HG02623 (cell line): ENCODE data around the gene MNDA.

Experiments
- ATAC-seq: cut with Tn5 transposase; IDR thresholded peaks from one replicate; pipeline ENCODE4 v1.9.1; 2021; ENCODE audit warnings: moderate library complexity; ENCODE audit not compliant: unreplicated experiment

MNDA gene

DNA sequence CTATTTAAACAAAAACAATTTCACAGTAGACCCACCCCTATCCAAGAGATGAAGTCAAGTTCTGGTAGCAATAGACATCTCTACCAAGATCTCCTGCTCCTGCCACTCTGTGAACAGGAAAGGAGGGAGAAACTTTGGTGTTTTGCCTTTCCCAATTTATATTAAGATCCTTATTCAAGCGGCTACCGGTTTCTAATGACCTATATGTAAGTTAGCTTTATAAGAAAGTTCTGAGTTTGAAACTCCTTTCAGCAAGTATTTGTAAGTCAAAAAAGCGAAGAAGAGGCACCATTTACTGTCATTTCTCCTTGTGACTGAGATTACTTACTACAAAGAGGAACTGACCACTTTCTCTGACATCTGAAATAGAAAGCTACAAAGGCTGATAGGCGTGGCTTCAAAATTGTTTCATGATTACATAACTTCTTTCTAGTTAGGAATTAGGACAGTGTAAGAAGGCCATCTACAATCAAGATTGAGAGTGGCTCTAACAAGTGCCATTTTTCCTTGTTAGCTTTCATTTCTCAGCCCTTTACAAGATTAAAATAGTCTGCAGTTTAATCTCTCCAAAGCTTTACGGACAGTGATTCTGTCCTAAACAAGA lies at the start of gene MNDA:
Gene MNDA, plus strand, starts transcription at position 448 of the 604 bp plus-strand sequence. CDS start 10,803 bp downstream, outside the sequence.
- ATAC-seq = peak; percentile 89

DNA sequence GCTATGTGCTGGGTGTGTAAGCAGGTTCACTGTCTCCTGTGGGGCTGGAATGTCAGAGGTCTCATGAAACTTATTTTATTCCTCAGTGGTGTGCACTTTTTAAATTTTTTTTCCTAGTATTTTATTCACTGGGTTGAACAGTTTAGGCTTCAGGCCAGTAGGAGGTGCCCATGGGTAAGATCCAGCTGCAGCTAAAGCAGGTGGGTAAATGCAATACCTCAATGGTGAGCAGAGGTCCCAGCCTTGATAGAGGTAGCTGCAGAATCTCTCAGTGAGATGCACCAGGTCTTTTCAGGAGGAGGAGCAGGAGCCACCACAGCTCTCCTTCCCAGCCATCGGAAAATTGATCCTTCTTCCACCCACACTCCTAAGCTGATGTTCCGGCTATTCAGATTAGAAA lies 37.5 kb upstream of the MNDA start:
- no peak for ATAC-seq

DNA sequence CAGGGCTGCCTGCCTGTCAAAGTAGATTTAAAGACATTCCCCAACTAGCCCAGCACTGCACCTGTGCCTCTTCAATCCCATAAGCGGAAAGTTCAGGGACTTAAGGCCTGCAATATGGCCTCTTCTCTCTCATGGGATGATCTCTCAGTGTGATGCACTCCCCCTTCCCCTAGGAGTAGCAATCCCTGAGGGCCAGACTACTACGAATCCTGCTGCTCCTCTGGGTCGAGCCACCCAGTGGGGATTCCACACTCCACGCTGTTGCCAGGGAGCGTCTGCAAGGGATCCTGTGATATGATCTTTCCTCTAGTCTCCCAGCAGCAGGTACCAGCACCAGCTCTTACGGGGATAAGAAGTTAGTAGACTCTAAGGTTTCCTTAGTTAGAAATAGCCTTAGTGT lies 36.9 kb upstream of the MNDA start:
- ATAC-seq = no peak

DNA sequence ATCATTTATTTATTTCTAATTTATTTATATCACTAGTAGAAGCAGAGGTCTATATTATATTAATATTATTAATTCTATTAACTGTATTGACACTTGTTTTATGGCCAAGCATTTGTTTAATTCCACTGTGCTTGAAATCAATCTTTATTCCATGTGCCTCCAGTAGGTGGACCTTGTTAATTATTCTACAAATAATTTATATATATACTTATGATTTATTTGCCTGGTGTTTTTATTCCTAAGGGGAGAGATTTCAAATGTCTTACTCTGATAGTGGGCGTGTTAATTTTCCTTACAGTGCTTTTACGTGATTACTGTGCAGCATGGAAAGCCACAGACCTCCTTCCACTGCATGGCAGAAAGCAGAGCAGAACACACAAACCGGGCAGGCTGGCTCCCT lies 32.6 kb upstream of the MNDA start:
- no peak for ATAC-seq

DNA sequence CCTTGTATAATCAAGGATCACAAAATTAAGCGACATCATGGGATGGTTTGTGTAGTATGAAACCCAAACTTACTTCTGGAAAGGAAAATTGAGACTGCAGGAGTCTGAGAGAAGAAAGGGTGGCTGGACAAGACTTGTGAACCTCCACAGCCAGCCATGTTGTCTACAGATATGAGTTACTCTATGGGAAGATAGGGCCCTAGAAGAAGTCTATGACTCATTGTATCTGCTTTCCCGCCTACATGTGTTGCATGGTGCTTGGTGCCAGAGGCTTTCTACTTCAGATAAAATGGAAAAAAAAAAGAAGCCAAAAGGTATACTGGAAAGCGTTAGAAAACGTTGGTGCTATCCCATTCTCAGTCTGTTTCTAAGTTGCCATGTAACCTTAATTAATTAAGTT lies 31.5 kb upstream of the MNDA start:
- ATAC-seq = no peak

DNA sequence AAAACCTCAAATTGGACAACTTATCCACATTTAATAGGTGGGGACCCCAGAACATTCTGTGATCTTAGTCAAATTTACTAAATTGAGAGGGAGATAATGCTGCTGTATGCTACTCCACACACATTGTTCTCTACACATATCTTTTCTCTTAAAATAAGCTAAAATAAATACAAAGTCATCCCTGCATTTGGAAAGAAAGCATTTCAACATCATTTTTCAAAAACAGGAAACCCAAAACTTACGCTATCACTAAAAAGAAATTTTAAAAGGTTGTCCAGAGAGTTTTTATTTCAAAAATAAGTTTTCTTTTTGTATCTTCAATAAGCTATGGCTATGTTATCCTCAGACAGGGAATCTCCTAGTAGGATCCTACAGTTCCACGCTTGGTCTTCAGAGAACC lies 30.6 kb upstream of the MNDA start:
- ATAC-seq = no peak

DNA sequence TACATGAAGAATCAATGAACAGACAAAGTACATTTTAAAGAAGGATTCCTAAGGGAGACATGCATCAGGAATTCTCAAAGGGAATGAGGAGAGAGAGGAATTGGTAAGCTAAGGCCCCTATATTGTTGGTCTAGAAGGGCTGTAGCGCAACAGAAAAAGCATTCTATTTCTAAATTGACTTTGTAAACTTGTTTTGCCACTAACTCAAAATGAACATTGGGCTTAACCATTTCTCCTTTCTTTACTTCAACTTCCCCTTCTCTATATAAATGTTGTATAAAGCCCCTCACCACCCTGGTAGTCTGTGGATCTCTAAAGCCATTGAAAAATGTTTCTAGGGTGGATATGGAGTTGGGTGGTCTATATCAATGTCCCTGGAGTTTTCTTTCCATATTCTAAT lies 29.8 kb upstream of the MNDA start:
- ATAC-seq = no peak

DNA sequence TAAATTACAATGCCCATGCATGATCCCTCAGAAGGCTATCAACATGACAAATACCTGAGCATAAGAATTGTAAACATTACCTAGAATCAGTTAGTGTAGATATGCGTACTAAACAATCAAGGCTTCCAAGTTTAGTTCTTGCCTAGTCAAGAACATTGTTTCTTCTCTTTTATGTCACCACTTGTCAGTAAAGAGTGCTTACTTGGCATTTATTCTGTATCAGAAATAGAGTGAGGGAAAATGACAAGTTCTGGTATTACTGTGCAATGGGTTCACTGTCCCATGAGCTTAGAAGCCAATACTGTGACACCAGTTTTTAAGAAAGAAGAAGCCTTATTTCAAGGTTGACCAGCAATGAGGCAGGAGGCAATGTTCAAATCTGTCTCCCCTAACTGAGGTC lies 27.5 kb upstream of the MNDA start:
- no peak for ATAC-seq

DNA sequence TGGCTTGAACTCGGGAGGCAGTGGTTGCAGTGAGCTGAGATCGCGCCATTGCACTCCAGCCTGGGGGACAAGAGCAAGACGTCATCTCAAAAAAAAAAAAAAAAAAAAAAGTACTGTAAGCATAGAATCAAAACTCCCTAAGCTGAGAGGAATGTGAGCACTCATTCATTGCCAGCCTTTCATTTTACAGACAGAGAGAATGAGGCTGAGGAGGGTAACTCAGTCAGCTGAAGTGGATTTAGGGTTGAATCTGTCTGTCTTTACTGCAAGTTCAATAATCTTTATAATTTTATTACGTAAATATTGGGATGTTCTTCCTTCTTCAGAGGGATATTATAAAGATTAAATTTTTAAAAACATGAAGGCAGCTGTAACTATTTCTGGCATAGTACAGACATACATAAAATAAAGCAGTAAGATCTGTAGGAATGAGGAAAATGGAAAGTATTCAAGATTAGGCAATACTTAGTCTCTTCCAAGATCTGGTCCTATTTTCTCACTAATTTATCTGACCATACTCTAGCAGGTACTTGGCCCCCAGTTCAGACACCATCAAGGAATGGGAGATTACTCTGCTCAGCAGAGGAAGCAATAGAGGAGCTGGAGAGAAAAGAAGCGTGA lies 24.1 kb upstream of the MNDA start:
- ATAC-seq = no peak

DNA sequence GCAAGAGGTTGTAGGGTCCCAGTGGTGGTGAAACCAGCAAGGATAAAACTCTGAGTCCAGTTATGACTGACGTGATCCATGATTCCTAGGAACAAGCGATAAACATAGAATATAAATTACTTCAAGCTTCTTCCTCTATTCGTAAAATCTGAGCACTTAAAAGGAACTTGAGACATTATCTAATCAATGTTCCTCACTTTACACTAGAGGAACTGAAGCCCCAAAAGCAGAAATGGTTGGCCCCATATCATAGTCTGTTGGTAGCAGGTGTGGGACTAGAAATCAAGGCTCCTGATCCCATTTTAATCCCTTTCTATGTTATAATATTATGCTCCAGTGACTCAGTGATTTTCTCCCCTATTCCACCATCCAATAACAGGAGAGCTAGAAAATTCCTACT lies 21.9 kb upstream of the MNDA start:
- no peak for ATAC-seq

DNA sequence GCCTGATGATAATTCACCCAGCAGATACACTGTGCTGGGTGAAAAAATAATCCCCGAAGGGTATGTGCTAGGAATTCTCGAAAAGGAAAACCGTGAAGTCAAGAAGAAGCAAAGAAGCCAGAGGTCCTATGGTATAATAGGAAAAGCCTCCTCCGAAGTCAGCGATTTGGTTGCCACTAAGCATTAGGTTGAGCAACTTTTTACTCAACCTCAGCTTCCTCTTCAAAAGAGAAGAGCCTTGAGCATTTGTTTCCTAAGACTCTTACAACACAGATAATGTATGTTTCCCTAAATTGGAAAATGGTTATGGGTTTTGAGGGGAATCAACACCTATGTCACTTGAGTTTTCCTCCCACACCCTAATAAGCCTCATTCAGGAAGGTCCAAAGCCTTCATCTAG lies 21.3 kb upstream of the MNDA start:
- no peak for ATAC-seq

DNA sequence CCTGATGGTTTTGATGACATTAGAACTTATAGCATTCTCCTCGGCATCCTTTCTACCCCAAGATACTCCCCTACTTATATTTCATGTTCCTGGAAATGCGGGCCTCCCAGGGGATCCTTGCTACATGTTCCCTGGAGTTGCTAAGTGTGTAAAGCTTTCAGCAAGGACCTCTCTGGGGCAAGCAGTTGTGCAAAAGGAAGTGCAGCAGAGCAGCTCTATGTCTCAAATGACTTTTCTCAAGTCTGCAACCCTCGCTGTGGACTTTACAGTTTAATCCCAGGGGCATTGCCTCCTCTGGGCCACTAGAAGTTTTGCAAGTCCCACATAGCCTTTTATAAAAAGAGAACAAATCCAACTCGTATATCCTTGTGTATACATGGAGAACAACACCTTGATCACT lies 20.8 kb upstream of the MNDA start:
- ATAC-seq = no peak

DNA sequence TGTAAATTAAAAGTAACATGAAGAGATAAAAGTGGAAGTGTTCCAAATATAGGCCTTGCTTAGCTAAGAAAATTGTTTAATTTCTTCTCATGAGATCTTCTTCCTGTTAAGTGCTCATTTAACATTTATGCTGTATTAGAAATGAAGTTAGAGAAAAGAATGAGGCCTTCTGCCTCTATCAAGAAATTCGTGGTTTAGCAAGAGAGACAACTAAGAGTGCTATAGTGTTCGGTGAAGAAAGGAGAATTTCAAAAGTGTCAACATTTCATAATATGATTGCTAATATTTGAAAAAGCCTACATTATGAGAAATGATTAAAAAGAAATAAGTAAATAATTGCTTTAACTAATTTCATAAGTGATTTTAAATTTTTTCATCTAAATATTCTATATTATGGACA lies 18.8 kb upstream of the MNDA start:
- no peak for ATAC-seq

DNA sequence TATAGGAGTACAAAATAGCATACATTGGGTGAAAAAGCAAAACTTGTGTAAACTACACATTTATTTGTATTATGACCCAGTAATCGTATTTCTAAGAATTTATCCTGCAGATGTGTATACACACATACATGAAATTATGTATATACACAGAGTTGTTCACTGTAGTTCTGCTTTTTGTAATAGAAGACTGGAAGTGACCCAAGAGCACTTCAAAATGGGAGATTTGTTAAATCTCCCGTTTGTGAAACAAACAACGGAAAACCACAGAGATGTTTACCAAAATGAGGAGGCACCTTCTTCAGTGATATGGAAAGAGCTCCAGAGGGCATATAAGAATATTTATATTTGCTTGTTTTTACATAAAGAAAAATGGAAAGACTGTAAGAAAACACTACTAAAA lies 18.0 kb upstream of the MNDA start:
- no peak for ATAC-seq

DNA sequence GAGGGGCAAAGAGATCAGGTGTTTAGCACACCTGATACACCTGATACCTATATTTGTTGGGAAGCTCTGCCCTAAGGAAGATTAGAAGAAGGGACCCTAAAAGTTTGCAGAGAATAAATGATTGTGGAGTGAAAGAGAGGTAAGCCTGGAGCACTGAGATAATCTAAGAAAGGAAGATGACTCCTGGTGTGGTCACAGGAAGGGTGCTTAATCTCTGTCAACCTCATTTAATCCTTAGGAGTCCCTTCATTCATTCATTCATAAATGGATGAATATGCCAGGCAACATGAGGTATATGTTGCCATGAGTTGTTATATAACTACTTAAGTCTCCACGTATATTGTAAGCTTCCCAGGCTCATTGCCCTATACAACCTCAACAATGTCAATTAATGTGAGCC lies 16.2 kb upstream of the MNDA start:
- no peak for ATAC-seq

DNA sequence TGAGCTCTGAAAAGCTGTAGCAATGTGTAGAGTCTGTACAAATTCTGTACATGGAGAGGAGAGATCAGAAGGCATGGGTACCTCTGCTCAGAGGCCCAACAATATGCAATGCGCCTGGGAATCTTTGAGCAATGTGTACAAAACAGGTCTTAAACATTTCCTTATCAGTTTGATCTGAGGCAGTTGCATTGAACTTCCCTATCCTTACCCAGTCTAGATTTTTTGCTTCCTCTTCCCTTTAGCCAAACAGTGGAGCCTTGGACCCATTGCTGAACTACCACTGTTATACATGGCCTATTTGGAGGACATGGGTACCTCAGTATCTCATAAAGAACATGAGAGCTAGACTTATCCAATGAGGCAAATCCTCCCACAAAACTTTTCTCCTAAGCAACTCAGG lies 12.6 kb upstream of the MNDA start:
- no peak for ATAC-seq

DNA sequence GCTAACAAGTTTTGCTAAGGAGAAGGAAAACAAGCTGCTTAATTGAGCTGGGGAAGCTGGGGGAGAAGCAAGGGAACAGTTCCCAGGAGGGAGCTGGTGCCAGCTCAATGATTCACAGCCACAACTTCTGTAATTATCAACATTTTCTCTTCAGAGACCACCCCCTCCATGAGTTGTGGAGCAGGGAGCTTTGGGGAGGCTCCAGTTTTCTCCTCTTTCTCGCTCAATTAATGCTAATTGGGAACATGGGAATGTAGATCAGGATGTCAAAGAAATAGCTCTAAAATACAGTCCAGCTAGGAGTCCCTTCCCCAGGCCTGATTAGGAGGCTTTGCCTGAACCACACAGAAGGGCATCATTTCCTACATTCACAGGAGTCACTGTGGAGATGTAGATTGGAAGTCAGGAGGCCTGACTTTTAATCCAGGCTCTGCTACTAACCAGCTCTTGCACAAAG lies 12.1 kb upstream of the MNDA start:
- no peak for ATAC-seq

DNA sequence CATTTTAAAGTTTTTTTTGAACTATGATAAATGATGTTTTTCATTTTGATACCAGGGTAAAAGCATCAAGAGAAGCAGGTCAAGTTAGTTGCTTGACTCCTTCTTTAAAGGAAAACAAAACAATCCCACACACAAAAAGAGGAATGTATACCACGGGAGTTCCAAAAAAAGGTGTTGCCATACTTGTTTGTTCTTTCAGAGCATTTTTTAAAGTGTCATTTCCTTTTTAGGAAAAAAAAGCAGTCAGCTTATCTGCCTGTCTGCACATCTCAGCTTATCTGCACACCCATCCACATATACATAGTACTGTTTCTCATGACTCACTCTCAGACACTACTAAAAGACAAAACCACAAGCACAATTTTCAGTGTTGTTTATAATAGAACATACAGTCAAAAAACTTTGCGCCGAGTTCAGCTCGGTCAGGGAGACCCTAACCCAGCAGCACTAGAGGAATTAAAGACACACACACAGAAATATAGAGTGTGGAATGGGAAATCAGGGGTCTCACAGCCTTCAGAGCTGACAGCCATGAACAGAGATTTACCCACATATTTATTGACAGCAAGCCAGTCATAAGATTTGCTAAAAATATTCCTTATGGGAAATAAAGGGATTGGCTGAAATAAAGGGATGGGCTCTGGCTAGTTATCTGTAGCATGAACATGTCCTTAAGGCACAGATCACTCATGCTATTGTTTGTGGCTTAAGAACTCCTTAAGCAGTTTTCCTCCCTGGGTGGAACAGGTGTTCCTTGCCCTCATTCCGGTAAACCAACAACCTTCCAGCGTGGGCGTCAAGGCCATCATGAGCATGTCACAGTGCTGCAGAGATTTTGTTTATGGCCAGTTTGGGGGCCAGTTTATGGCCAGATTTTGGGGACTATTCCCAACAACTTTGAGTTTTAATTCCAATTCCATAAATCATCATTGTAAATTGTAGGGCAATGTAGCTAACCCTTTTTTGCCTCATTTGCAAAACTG lies 11.4 kb upstream of the MNDA start:
- ATAC-seq = peak; percentile 89

DNA sequence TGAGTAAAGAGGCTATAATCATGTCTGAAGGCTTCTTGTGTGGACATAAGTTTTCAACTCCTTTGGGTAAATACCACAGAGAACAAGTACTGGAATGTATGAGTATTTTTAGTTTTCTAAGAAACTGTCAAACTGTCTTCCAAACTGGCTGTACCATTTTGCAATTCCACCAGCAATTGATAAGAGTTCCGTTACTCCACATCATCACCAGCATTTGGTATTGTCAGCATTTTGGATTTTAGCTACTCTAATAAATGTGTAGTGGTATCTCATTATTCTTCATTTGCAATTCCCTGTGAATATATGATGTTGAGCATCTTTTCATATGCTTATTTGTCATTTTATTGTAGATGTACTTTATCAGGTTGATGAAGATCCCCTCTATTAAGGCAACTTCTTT lies 9.4 kb upstream of the MNDA start:
- ATAC-seq = no peak

DNA sequence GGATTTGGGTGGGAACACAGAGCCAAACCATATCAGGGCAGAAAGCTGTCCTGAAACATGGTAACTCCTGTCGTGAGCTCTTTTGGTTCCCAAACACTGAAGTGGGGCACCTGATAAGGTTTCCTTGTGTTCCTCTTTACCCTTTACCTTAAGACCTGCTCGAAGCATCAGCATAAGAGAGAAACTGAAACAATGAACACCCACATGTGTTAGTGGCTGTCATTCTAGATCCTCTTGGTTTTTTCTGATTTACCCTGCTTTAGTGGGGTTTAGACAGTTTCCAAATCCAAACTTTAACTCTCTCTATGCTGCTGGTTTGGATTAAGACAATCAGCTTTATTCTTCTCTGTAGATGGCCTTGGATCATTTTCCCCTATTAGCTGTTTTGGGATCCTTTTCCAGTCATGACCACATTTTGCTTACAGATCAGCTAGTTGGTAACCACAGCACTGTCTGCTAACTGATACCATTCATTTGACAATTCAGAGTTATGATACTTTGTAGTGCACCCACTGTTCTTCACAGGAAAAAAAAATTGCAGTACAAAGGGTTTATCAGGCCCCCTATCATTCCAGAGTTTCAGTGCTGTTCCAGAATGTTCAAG lies 975 bp upstream of the MNDA start:
- ATAC-seq = peak; percentile 49

DNA sequence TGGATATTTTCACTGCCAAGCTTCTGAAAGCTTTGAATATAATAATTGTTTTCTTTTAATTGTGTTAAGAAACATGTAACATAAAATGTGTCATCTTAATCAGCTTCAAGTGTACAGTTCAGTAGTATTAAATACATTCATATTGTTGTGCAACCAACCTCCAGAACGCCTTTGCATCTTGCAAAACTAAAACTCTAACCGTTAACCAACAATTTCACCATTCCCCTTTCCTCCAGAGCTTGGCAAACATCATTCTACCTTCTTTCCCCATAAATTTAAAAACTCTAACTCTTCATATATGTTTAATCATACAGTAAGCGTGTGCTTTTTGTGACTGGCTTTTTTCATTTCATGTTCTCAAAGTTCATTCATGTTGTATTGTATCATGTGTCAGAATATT lies 2.1 kb downstream of the MNDA start:
- ATAC-seq = no peak

DNA sequence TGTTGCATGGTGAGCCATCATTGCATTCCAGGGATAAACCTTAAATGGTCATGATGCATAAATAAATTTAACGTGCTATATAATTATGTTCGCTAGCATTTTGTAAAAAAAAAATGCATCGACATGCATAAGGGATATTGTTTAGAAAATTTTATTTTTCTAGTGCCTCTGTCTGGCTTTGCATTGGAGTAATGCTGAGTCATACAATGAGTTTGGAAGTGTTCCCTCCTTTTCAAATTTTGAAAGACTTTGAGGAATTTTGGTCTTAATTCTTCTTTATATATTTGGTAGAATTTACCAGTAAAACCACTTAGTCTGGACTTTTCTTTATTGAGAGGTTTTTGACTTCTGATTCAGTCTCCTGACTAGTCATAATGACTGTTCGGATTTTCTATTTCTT lies 4.9 kb downstream of the MNDA start:
- no peak for ATAC-seq
